Measurements from ENCODE around the gene FZR1.
"Not testable (repeated sequence)": the region's sequence is repeated elsewhere in the genome, so short reads cannot be mapped to it uniquely, and the experiment has no call there.

FZR1 gene

DNA sequence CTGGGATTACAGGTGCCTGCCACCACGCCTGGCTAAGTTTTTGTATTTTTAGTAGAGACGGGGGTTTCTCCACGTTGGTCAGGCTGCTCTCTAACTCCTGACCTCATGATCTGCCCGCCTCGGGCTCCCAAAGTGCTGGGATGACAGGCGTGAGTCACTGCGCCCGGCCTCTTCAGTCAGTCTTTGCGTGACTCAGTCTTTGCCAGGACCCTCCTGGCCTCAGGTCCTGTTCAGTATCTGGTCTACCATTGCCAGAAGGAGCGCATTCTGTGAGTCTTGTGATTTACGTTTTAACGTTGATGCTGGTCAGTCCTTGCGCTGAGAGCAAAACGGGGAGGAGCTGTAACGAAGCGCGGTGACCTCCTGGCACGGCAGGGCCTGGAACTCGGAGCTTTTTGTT, 59.0 kb downstream of the FZR1 start:
- Histone ChIP-seq H3K4me3 (ENCODE audit: low read length) (no peak overlapping the region), H3K4me2 (ENCODE audit: low read length) (no peak overlapping the region), H3K9ac (ENCODE audit: low read length) (no peak overlapping the region), H2BK120ac (ENCODE audit: low read depth, low read length) (no peak overlapping the region), H3K27me3 (ENCODE audit: insufficient read depth, low read length, poor library complexity) (no peaks in the 10 kb centered on the region), H3K79me1 (ENCODE audit: low read length) (no peaks in the 10 kb centered on the region), H3K4me1 (ENCODE audit: control insufficient read depth, low read depth, low read length) (no peaks in the 10 kb centered on the region), H2BK15ac (replicated peaks; ENCODE audit: low read depth) (no peak overlapping the region), H3K56ac (ENCODE audit: low read length) (no peak overlapping the region), H2AK5ac (ENCODE audit: low read length) (no peak overlapping the region), H3K23ac (ENCODE audit: low read length) (no peak overlapping the region), H4K5ac (ENCODE audit: low read length) (no peak overlapping the region), H4K8ac (ENCODE audit: low read depth, low read length) (no peak overlapping the region), H3K27ac (ENCODE audit: low read depth, low read length) (no peak overlapping the region), H3K79me2 (ENCODE audit: control insufficient read depth, insufficient read depth, low read length) (no peaks in the 10 kb centered on the region), H3K4ac (ENCODE audit: low read depth, low read length) (no peak overlapping the region), H3K18ac (ENCODE audit: low read length) (no peak overlapping the region), H3K36me3 (ENCODE audit: control insufficient read depth, insufficient read depth, low read length) (no peaks in the 10 kb centered on the region), H2BK5ac (ENCODE audit: low read length) (no peak overlapping the region)
- no CpG with 5 or more reads among the region's 19 CpGs for whole genome bisulfite sequencing (ENCODE audit: extremely low coverage, insufficient coverage, low lambda C conversion rate)
- DNase-seq = no peak

DNA sequence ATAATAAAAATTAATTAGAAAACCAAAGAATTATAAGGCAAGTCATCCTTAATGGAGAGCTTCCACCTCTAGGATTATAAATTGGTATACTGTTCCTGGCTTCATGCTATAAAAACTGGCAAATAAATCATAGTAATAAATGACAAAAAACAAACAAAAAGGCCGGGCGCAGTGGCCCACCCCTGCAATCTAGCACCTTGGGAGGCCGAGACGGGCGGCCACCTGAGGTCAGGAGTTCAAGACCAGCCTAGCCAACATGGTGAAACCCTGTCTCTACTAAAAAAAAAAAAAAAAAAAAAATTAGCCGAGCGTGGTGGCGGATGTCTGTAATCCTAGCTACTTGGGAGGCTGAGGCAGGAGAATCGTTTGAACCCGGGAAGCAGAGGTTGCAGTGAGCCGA, 63.9 kb downstream of the FZR1 start:
- H4K5ac ChIP-seq (ENCODE audit: low read length); H3K9ac ChIP-seq (ENCODE audit: low read length); DNase-seq; H3K23ac ChIP-seq (ENCODE audit: low read length); H3K4me1 ChIP-seq (ENCODE audit: control insufficient read depth, low read depth, low read length); H2BK120ac ChIP-seq (ENCODE audit: low read depth, low read length); H3K79me1 ChIP-seq (ENCODE audit: low read length); H3K18ac ChIP-seq (ENCODE audit: low read length); H3K27ac ChIP-seq (ENCODE audit: low read depth, low read length); H2BK5ac ChIP-seq (ENCODE audit: low read length); H3K36me3 ChIP-seq (ENCODE audit: control insufficient read depth, insufficient read depth, low read length); H2AK5ac ChIP-seq (ENCODE audit: low read length); H4K8ac ChIP-seq (ENCODE audit: low read depth, low read length); H3K4me2 ChIP-seq (ENCODE audit: low read length); H2BK15ac ChIP-seq (replicated peaks; ENCODE audit: low read depth); H3K4me3 ChIP-seq (ENCODE audit: low read length); H3K79me2 ChIP-seq (ENCODE audit: control insufficient read depth, insufficient read depth, low read length); H3K27me3 ChIP-seq (ENCODE audit: insufficient read depth, low read length, poor library complexity); H3K56ac ChIP-seq (ENCODE audit: low read length); H3K4ac ChIP-seq (ENCODE audit: low read depth, low read length): not testable (repeated sequence)
- no CpG with 5 or more reads among the region's 11 CpGs for WGBS (ENCODE audit: extremely low coverage, insufficient coverage, low lambda C conversion rate)

DNA sequence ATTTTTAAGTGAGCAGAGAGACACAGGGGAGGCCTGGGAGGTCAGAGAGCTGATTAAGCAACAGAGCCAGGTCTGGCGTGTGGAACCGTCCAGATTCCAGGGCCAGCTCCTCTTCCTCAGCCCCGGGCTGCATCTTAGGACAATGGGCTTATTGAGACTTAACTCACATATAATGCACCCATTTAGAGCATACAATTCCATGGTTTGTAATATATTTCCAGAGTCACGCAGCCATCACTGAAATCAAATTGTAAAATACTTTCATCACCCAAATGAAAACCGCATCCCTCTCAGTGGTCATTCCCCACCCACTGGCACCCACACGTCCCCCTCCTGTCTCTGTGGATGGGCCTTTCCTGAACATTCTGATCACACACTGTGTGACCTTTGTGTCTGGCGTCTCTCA, 64.5 kb downstream of the FZR1 start:
- Histone ChIP-seq H3K4me1 (ENCODE audit: control insufficient read depth, low read depth, low read length) (peaks cover 2% of the 10 kb centered on the region), H3K79me1 (ENCODE audit: low read length) (no peaks in the 10 kb centered on the region), H3K4me3 (ENCODE audit: low read length) (no peak overlapping the region), H3K4me2 (ENCODE audit: low read length) (no peak overlapping the region), H2BK15ac (replicated peaks; ENCODE audit: low read depth) (no peak overlapping the region), H4K5ac (ENCODE audit: low read length) (no peak overlapping the region), H2BK120ac (ENCODE audit: low read depth, low read length) (no peak overlapping the region), H3K79me2 (ENCODE audit: control insufficient read depth, insufficient read depth, low read length) (no peaks in the 10 kb centered on the region), H3K4ac (ENCODE audit: low read depth, low read length) (no peak overlapping the region), H3K36me3 (ENCODE audit: control insufficient read depth, insufficient read depth, low read length) (no peaks in the 10 kb centered on the region), H3K23ac (ENCODE audit: low read length) (no peak overlapping the region), H3K27ac (ENCODE audit: low read depth, low read length) (no peak overlapping the region), H3K27me3 (ENCODE audit: insufficient read depth, low read length, poor library complexity) (no peaks in the 10 kb centered on the region), H3K18ac (ENCODE audit: low read length) (no peak overlapping the region), H2BK5ac (ENCODE audit: low read length) (no peak overlapping the region), H3K9ac (ENCODE audit: low read length) (no peak overlapping the region), H2AK5ac (ENCODE audit: low read length) (no peak overlapping the region), H3K56ac (ENCODE audit: low read length) (no peak overlapping the region), H4K8ac (ENCODE audit: low read depth, low read length) (no peak overlapping the region)
- no peak for DNase-seq
- WGBS (ENCODE audit: extremely low coverage, insufficient coverage, low lambda C conversion rate) = no CpG with 5 or more reads among the region's 7 CpGs

DNA sequence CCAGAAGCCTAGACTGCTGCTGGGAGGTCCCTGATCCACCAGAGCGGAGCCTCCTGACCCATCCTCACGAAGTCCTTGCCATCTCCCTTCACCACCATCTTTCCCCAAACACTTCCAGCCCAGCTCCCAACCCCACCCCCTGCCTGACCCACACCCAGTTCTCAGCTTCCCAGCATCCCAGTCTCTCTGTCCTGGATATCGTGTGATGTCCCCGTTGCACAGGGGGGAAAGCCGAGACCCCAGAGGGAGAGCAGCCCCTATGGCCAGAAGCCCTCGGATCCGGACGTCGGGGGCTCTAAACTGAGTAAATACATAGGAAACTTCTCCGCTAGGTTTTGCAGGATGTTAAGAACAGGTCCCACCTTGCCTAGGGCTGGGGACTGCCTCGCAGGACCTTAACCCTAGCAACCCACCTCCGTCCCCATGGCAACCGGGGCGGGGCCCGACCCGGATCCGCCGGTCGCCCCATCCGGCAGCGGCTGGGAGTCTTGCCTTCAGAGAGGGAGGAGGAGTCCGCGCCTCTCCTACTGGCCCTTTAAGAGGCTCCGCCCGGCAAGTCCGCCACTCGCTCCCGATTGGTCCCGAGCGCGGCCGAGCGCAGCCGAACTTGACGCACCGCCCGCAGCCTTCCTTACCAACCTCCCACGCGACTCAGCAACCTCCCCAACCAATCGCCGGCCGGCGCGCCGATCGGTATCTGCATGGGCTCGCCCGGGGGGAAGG, 66.2 kb downstream of the FZR1 start:
- no peak overlapping the region for H3K23ac ChIP-seq (ENCODE audit: low read length)
- H3K79me1 ChIP-seq (ENCODE audit: low read length) = no peaks in the 10 kb centered on the region
- no peak overlapping the region for H4K5ac ChIP-seq (ENCODE audit: low read length)
- no peak overlapping the region for H2BK120ac ChIP-seq (ENCODE audit: low read depth, low read length)
- no peak overlapping the region for H3K4me3 ChIP-seq (ENCODE audit: low read length)
- H3K27me3 ChIP-seq (ENCODE audit: insufficient read depth, low read length, poor library complexity) = no peaks in the 10 kb centered on the region
- no peaks in the 10 kb centered on the region for H3K79me2 ChIP-seq (ENCODE audit: control insufficient read depth, insufficient read depth, low read length)
- DNase-seq = peak; percentile 100
- H4K8ac ChIP-seq (ENCODE audit: low read depth, low read length) = no peak overlapping the region
- H3K4me2 ChIP-seq (ENCODE audit: low read length) = peak overlapping the region; percentile 40
- no peak overlapping the region for H2BK5ac ChIP-seq (ENCODE audit: low read length)
- H2BK15ac ChIP-seq (replicated peaks; ENCODE audit: low read depth) = no peak overlapping the region
- H3K56ac ChIP-seq (ENCODE audit: low read length) = peak overlapping the region; percentile 60
- H3K4me1 ChIP-seq (ENCODE audit: control insufficient read depth, low read depth, low read length) = peaks cover 6% of the 10 kb centered on the region
- WGBS (ENCODE audit: extremely low coverage, insufficient coverage, low lambda C conversion rate) = no CpG with 5 or more reads among the region's 48 CpGs
- no peak overlapping the region for H2AK5ac ChIP-seq (ENCODE audit: low read length)
- H3K18ac ChIP-seq (ENCODE audit: low read length) = no peak overlapping the region
- no peaks in the 10 kb centered on the region for H3K36me3 ChIP-seq (ENCODE audit: control insufficient read depth, insufficient read depth, low read length)
- H3K4ac ChIP-seq (ENCODE audit: low read depth, low read length) = no peak overlapping the region
- no peak overlapping the region for H3K27ac ChIP-seq (ENCODE audit: low read depth, low read length)
- no peak overlapping the region for H3K9ac ChIP-seq (ENCODE audit: low read length)

DNA sequence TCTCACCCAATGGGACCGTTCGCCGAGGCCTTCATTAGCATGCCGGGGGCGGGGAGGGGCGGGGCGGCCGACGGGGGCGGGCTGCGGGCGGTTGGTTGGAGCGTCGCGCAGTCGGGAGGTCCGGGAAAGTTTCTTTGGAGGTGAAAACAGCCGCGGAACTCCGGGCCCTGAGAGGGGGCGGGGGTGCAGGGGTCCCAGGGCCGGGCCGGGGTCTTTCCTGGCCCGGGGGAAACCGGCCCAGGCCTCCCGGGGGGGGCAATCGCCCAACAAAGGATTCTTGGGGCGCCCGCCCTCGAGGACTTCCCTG, 66.7 kb downstream of the FZR1 start, which contains the start of gene HMG20B:
TSS of gene HMG20B (plus strand) at position 90 of the 307 bp plus-strand sequence. CDS start 366 bp downstream, outside the sequence.
- Histone ChIP-seq H3K27ac (ENCODE audit: low read depth, low read length) (peak within 1 kb of the TSS; percentile 22), H3K4me1 (ENCODE audit: control insufficient read depth, low read depth, low read length) (peaks cover 6% of the 10 kb centered on the region), H2BK5ac (ENCODE audit: low read length) (no peak within 1 kb of the TSS), H3K18ac (ENCODE audit: low read length) (peak within 1 kb of the TSS; percentile 86), H4K8ac (ENCODE audit: low read depth, low read length) (no peak within 1 kb of the TSS), H4K5ac (ENCODE audit: low read length) (no peak within 1 kb of the TSS), H3K4ac (ENCODE audit: low read depth, low read length) (peak within 1 kb of the TSS; percentile 71), H2BK15ac (replicated peaks; ENCODE audit: low read depth) (no peak within 1 kb of the TSS), H3K4me3 (ENCODE audit: low read length) (peak within 1 kb of the TSS; percentile 66), H2AK5ac (ENCODE audit: low read length) (no peak within 1 kb of the TSS), H3K79me1 (ENCODE audit: low read length) (no peaks in the 10 kb centered on the region), H3K56ac (ENCODE audit: low read length) (peak within 1 kb of the TSS; percentile 84), H3K36me3 (ENCODE audit: control insufficient read depth, insufficient read depth, low read length) (no peaks in the 10 kb centered on the region), H3K4me2 (ENCODE audit: low read length) (peak within 1 kb of the TSS; percentile 66), H3K9ac (ENCODE audit: low read length) (peak within 1 kb of the TSS; percentile 81), H3K79me2 (ENCODE audit: control insufficient read depth, insufficient read depth, low read length) (no peaks in the 10 kb centered on the region), H3K27me3 (ENCODE audit: insufficient read depth, low read length, poor library complexity) (no peaks in the 10 kb centered on the region), H2BK120ac (ENCODE audit: low read depth, low read length) (peak within 1 kb of the TSS; percentile 56), H3K23ac (ENCODE audit: low read length) (no peak within 1 kb of the TSS)
- no peak for DNase-seq
- WGBS (ENCODE audit: extremely low coverage, insufficient coverage, low lambda C conversion rate) = no CpG with 5 or more reads among the region's 30 CpGs

Data from mesendoderm (in vitro differentiated cells).